HepG2 (cell line): ENCODE data around the gene ZNF628. TPM values are rescaled to one million over a fixed set of nuclear protein-coding genes. Genes with fewer than 3 reads are reported as not detected.

ENCODE experiments used
- ATAC-seq: fragments of 200-7000 bp; cut with Tn5 transposase; 3 replicates; pipeline ENCODE4 v1.9.1; 2020; ENCODE audit warnings: mild to moderate bottlenecking, moderate library complexity
- BruUV-seq: library from RNA; stranded (reverse); fragments of 400-500 nt; replicated peaks from 2 replicates; lab custom pipeline; 2021; lab: Mats Ljungman, UMichigan
- CTCF ChIA-PET: fragments of 300-600 bp; formaldehyde crosslinking; extraction: SDS; loops from one replicate; lab custom pipeline; 2021; ENCODE audit warnings: low total read pairs, inconsistent platforms, low intra/inter-chr PET ratio; lab: Yijun Ruan, JAX
- POLR2A ChIA-PET: fragments of 350-600 bp; sonication (Branson Sonifier 250); formaldehyde crosslinking; loops from one replicate; lab custom pipeline; 2020; ENCODE audit warnings: antibody characterized with exemption, inconsistent platforms; lab: Yijun Ruan, JAX
- DNase-seq: peaks from one replicate; pipeline ENCODE4 v3.0.0-alpha.2; 2015; ENCODE audit warnings: low spot score
- FAIRE-seq: peaks from 3 replicates; lab custom pipeline; 2011; peaks lifted over from hg19 to GRCh38; lab: Jason Lieb, UNC
- H2AFZ ChIP-seq: one replicate; pipeline ENCODE4 v1.6.1; 2011; ENCODE audit warnings: low read length, inconsistent platforms
- H3K27ac ChIP-seq: fragments of 300-600 bp; 3 replicates; pipeline ENCODE4 v1.8.0; 2011; ENCODE audit warnings: mixed run types, mild to moderate bottlenecking, mixed read lengths, low read length, inconsistent platforms; ENCODE audit not compliant: insufficient read depth; ENCODE audit errors: extremely low read length
- H3K27me3 ChIP-seq, 2 experiments: fragments of 200-600 bp in 1 of 2; 2 replicates in 1 of 2; 3 replicates in 1 of 2; pipeline versions ENCODE4 v1.6.0 to v1.8.0; 2011; ENCODE audit warnings: low read length in 2 of 2, mild to moderate bottlenecking in 2 of 2, moderate library complexity in 2 of 2, inconsistent platforms in 1 of 2; ENCODE audit not compliant: insufficient read depth in 2 of 2, control insufficient read depth in 1 of 2
- H3K36me3 ChIP-seq, 2 experiments: fragments of 200-600 bp in 1 of 2; replicated peaks in 1 of 2; 2 replicates in 1 of 2; 3 replicates in 1 of 2; pipeline versions ENCODE4 v1.5.1 to v1.8.0; 2011; ENCODE audit warnings: low read length in 2 of 2, inconsistent platforms in 1 of 2; ENCODE audit not compliant: insufficient read depth in 2 of 2, control insufficient read depth in 1 of 2
- H3K4me1 ChIP-seq: 2 replicates; pipeline ENCODE4 v1.5.1; 2012; ENCODE audit warnings: low read length, inconsistent platforms; ENCODE audit not compliant: insufficient read depth
- H3K4me2 ChIP-seq: 2 replicates; pipeline ENCODE4 v1.6.0; 2011; ENCODE audit warnings: low read depth, low read length, inconsistent platforms
- H3K4me3 ChIP-seq, 3 experiments: fragments of 200-600 bp in 1 of 3; sonication (generic), shearing (Covaris generic) in 1 of 3; replicated peaks in 1 of 3; 2 replicates each; pipeline ENCODE4 v1.5.1; 2011 to 2016; ENCODE audit warnings: low read length in 3 of 3, inconsistent platforms in 2 of 3, low read depth in 2 of 3, mild to moderate bottlenecking in 2 of 3, control low read depth in 1 of 3, mixed read lengths in 1 of 3; ENCODE audit not compliant: insufficient read depth in 1 of 3
- H3K79me2 ChIP-seq: one replicate; pipeline ENCODE4 v1.6.1; 2011; ENCODE audit warnings: low read length, inconsistent platforms; ENCODE audit not compliant: insufficient read depth
- H3K9ac ChIP-seq: 2 replicates; pipeline ENCODE4 v1.6.0; 2011; ENCODE audit warnings: mild to moderate bottlenecking, low read depth, low read length, inconsistent platforms; ENCODE audit not compliant: insufficient read depth
- H3K9me3 ChIP-seq: 2 replicates; pipeline ENCODE4 v1.5.1; 2012; ENCODE audit warnings: mild to moderate bottlenecking, low read length
- H4K20me1 ChIP-seq: 2 replicates; pipeline ENCODE4 v1.6.0; 2011; ENCODE audit warnings: inconsistent platforms, mild to moderate bottlenecking, low read length, moderate library complexity; ENCODE audit not compliant: insufficient read depth
- ATF3 ChIP-seq: sonication (generic); formaldehyde crosslinking; IDR thresholded peaks from 2 replicates; pipeline ENCODE4 v1.4.0; 2020; ENCODE audit warnings: missing genetic modification reagents
- HMG20B ChIP-seq: conservative IDR thresholded peaks from 2 replicates; pipeline ENCODE4 v1.6.1; 2016; ENCODE audit warnings: missing genetic modification reagents, missing compliant biosample characterization
- MAF1 ChIP-seq: sonication (generic); formaldehyde crosslinking; IDR thresholded peaks from 2 replicates; pipeline ENCODE4 v1.5.0; 2020; ENCODE audit warnings: missing genetic modification reagents, borderline replicate concordance
- MEIS2 ChIP-seq: sonication (generic); formaldehyde crosslinking; IDR thresholded peaks from 2 replicates; pipeline ENCODE4 v1.9.0; 2021; ENCODE audit warnings: mild to moderate bottlenecking, missing genetic modification reagents
- MZF1 ChIP-seq: sonication (generic); formaldehyde crosslinking; IDR thresholded peaks from 2 replicates; pipeline ENCODE4 v1.8.1; 2023; ENCODE audit warnings: mild to moderate bottlenecking, missing genetic modification reagents, borderline replicate concordance
- NFATC3 ChIP-seq: sonication (generic); formaldehyde crosslinking; IDR thresholded peaks from 2 replicates; pipeline ENCODE4 v1.5.1; 2020; ENCODE audit warnings: mild to moderate bottlenecking, missing genetic modification reagents
- NR2F1 ChIP-seq, 2 experiments: fragments of 450-650 bp in 1 of 2; formaldehyde crosslinking in 1 of 2; IDR thresholded peaks; 2 replicates each; pipeline versions ENCODE4 v1.5.0 to v1.6.1; 2016 to 2020; ENCODE audit warnings: mild to moderate bottlenecking in 1 of 2, missing compliant biosample characterization in 1 of 2, missing genetic modification reagents in 1 of 2, moderate library complexity in 1 of 2
- ZC3H4 ChIP-seq: sonication (generic); formaldehyde crosslinking; IDR thresholded peaks from 2 replicates; pipeline ENCODE4 v1.4.0; 2020; ENCODE audit warnings: missing genetic modification reagents, borderline replicate concordance
- ZNF468 ChIP-seq: sonication (generic); formaldehyde crosslinking; IDR thresholded peaks from 2 replicates; pipeline ENCODE4 v1.8.0; 2022; ENCODE audit warnings: mild to moderate bottlenecking, moderate library complexity, missing genetic modification reagents
- ZNF570 ChIP-seq: sonication (generic); formaldehyde crosslinking; IDR thresholded peaks from 2 replicates; pipeline ENCODE4 v1.4.0; 2020; ENCODE audit warnings: mild to moderate bottlenecking, missing genetic modification reagents, borderline replicate concordance
- WGBS: methylation state at CpG from one replicate; pipeline ENCODE4 v1.1.6; 2017; ENCODE audit warnings: low lambda C conversion rate; 5-methylcytosine and 5-hydroxymethylcytosine counted together
- in situ Hi-C: cut with HindIII; loops from 2 replicates; pipeline ENCODE4 v1.10.0; 2017; ENCODE audit warnings: low pct_unique_long_range_greater_than_20kb; ENCODE audit not compliant: extremely low pct_ligation_motif_present
- intact Hi-C: fragments of 100-400 bp; cut with micrococcal nuclease; formaldehyde crosslinking; loops from one replicate; pipeline ENCODE4 v1.10.0; 2022; ENCODE audit not compliant: unreplicated experiment
- polyA plus RNA-seq, 8 experiments: library from polyadenylated mRNA; depleted of rRNA in 3 of 8; stranded (reverse) in 7 of 8; unstranded in 1 of 8; fragments of >200 nt; fragmentation: Illumina TruSeq in 4 of 8; extraction: Trizol in 4 of 8; gene quantifications; 2 replicates each; pipeline versions ENCODE4 v1.2.1 to v1.2.3, GENCODE V29; 2011 to 2016; ENCODE audit warnings: low read depth in 4 of 8, missing spikeins in 1 of 8, mixed read lengths in 1 of 8; ENCODE audit not compliant: insufficient read depth in 1 of 8
- total RNA-seq, 5 experiments: library from RNA; depleted of rRNA; stranded (reverse); fragments of >200 nt; fragmentation: Illumina TruSeq; extraction: Trizol; gene quantifications; 2 replicates each; pipeline ENCODE4 v1.2.3, GENCODE V29; 2016; ENCODE audit warnings: low read depth in 1 of 5
- TF ChIP-seq, protein P1 (sequence below): sonication (generic); formaldehyde crosslinking; IDR thresholded peaks from 2 replicates; pipeline ENCODE4 v1.4.0; 2020; ENCODE audit warnings: mild to moderate bottlenecking, missing genetic modification reagents

Gene ZNF628
- total and polyA plus RNA-seq, 2 of the 13 experiments (the other 11 are each of a cell fraction or from before 2014, with no cell fraction given), result 0.54 to 1.2 TPM

- no peaks in the 10 kb centered on the region for H4K20me1 ChIP-seq
- intact Hi-C loops (no loop called here), in situ Hi-C loops (no loop called here)
- H3K4me3 ChIP-seq, result no peak overlapping the region
- 9% methylated on average over 5 of the region's 38 CpGs for WGBS
- BruUV-seq, result no TSS peak
- H3K4me2 ChIP-seq, result no peak overlapping the region
- no peak overlapping the region for H2AFZ ChIP-seq
- ChIA-PET POLR2A (interaction anchor here (1.2 to 1.6 kb wide), 2 partner anchors 8 to 11 kb away, joined by 3 to 5 read pairs; partner anchors contain the start of gene NAT14), CTCF (no interaction called here)
- no peak for TF ChIP-seq ZNF468 (CRISPR knock-in tag)
- TF ChIP-seq, protein P1, sequence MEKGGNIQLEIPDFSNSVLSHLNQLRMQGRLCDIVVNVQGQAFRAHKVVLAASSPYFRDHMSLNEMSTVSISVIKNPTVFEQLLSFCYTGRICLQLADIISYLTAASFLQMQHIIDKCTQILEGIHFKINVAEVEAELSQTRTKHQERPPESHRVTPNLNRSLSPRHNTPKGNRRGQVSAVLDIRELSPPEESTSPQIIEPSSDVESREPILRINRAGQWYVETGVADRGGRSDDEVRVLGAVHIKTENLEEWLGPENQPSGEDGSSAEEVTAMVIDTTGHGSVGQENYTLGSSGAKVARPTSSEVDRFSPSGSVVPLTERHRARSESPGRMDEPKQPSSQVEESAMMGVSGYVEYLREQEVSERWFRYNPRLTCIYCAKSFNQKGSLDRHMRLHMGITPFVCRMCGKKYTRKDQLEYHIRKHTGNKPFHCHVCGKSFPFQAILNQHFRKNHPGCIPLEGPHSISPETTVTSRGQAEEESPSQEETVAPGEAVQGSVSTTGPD (CRISPR knock-in tag), result no peak
- TF ChIP-seq ZC3H4 (CRISPR knock-in tag), result no peak
- no peak for TF ChIP-seq NFATC3 (CRISPR knock-in tag)
- no peak for TF ChIP-seq NR2F1 (CRISPR knock-in tag; IDR thresholded peaks at IDR 0.05)
- no peak for TF ChIP-seq MEIS2 (CRISPR knock-in tag)
- TF ChIP-seq ZNF570 (CRISPR knock-in tag), result no peak
- no peak for TF ChIP-seq MZF1 (CRISPR knock-in tag)
- TF ChIP-seq MAF1 (CRISPR knock-in tag), result no peak
- TF ChIP-seq HMG20B, result no peak
- no peak for TF ChIP-seq ATF3 (CRISPR knock-in tag)
- H3K4me1 ChIP-seq, result peaks cover 1% of the 10 kb centered on the region; the same call in 1 of the 2 replicates
- H3K36me3 ChIP-seq, result no peaks in the 10 kb centered on the region
- H3K9me3 ChIP-seq, result no peaks in the 10 kb centered on the region
- H3K27ac ChIP-seq, result no peak overlapping the region
- no peak for FAIRE-seq
- DNase-seq, result no peak
- ATAC-seq, result no peak
- no peaks in the 10 kb centered on the region for H3K79me2 ChIP-seq
- no peak overlapping the region for H3K9ac ChIP-seq
- peaks cover 18 to 79% of the 10 kb centered on the region in 2 experiments for H3K27me3 ChIP-seq
These were observed 17.3 kb downstream of the ZNF628 start for GRCh38 chr19:55493645-55494171.
